Neural crest cell (in vitro differentiated cells): Measurements from ENCODE around the gene CIB2. TPM values are rescaled to one million over a fixed set of nuclear protein-coding genes. Genes with fewer than 3 reads are reported as not detected.
A peak's percentile ranks its signal among the peaks of the same experiment; 100 is the strongest.

Source experiments
- DNase-seq: peaks from one replicate; pipeline ENCODE4 v3.0.0; 2021; ENCODE audit warnings: low read depth, mixed read lengths, low spot score
- H3K27ac Mint-ChIP-seq: one replicate; pipeline ENCODE4 v1.8.0; 2021; ENCODE audit warnings: mild to moderate bottlenecking, mixed read lengths; ENCODE audit not compliant: unreplicated experiment
- H3K27me3 Mint-ChIP-seq: 2 replicates; pipeline ENCODE4 v1.8.0; 2021; ENCODE audit warnings: low read depth, mild to moderate bottlenecking, mixed read lengths
- H3K36me3 Mint-ChIP-seq: 2 replicates; pipeline ENCODE4 v1.8.0; 2021; ENCODE audit warnings: low read depth, mild to moderate bottlenecking, mixed read lengths
- H3K4me1 Mint-ChIP-seq: 2 replicates; pipeline ENCODE4 v1.8.0; 2021; ENCODE audit warnings: mixed read lengths
- H3K4me3 Mint-ChIP-seq: one replicate; pipeline ENCODE4 v1.8.0; 2021; ENCODE audit warnings: mild to moderate bottlenecking, mixed read lengths
- H3K9me3 Mint-ChIP-seq: 2 replicates; pipeline ENCODE4 v1.8.0; 2021; ENCODE audit warnings: mixed read lengths
- total RNA-seq: library from RNA; stranded (reverse); gene quantifications from 2 replicates; pipeline ENCODE4 v1.2.1, GENCODE V29; 2021
- TF ChIP-seq, protein P1 (sequence below): fragments of 200-600 bp; sonication (generic); conservative IDR thresholded peaks from 2 replicates; pipeline ENCODE4 v1.5.0; 2021; ENCODE audit warnings: antibody characterized with exemption, mild to moderate bottlenecking

The CIB2 gene
- total RNA-seq, 1 donor from 2014 or later: 37.7 TPM

DNA sequence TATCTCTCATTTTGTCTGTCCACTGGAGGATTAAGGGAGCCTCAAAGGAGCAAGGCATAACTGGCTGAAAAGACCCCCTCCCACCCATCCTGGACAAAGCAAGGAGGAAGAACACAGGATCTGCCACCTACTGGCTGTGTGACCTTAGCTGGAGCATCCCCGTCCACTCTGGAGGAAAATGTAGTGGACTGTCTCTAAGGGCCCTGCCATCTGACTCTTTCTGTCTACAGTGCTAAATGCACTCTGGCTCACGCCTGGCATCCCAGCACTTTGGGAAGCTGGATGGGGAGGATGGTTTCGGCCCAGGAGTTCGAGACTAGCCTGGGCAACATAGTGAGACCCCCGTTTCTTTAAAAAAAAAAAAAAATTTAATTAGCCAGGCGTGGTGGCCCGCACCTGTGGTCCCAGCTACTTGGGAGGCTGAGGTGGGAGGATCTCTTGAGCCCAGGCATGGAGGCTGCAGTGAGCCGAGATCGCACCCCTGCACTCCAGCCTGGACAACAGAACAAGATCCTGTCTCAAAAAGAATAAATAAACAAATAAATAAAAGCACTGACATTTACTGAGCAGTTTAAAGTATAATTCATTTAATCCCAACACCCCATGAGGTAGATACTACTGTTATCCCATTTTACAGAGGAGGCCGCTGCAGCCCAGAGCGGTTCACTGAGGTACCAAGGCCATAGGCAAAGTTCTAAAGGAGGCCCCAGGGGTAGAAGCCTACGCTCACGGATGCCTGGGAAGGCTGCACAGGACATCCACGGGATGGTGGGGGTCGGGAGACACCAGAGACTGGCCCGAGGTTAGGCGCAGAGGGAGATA, 54.8 kb downstream of the CIB2 start:
- Mint-ChIP-seq H3K27ac (peak overlapping the region; percentile 94), H3K27me3 (no peaks in the 10 kb centered on the region), H3K4me1 (peaks cover 37% of the 10 kb centered on the region), H3K4me3 (peak overlapping the region; percentile 95), H3K36me3 (no peaks in the 10 kb centered on the region), H3K9me3 (no peaks in the 10 kb centered on the region)
- TF ChIP-seq, protein P1, sequence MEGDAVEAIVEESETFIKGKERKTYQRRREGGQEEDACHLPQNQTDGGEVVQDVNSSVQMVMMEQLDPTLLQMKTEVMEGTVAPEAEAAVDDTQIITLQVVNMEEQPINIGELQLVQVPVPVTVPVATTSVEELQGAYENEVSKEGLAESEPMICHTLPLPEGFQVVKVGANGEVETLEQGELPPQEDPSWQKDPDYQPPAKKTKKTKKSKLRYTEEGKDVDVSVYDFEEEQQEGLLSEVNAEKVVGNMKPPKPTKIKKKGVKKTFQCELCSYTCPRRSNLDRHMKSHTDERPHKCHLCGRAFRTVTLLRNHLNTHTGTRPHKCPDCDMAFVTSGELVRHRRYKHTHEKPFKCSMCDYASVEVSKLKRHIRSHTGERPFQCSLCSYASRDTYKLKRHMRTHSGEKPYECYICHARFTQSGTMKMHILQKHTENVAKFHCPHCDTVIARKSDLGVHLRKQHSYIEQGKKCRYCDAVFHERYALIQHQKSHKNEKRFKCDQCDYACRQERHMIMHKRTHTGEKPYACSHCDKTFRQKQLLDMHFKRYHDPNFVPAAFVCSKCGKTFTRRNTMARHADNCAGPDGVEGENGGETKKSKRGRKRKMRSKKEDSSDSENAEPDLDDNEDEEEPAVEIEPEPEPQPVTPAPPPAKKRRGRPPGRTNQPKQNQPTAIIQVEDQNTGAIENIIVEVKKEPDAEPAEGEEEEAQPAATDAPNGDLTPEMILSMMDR: no peak
- no peak for DNase-seq

DNA sequence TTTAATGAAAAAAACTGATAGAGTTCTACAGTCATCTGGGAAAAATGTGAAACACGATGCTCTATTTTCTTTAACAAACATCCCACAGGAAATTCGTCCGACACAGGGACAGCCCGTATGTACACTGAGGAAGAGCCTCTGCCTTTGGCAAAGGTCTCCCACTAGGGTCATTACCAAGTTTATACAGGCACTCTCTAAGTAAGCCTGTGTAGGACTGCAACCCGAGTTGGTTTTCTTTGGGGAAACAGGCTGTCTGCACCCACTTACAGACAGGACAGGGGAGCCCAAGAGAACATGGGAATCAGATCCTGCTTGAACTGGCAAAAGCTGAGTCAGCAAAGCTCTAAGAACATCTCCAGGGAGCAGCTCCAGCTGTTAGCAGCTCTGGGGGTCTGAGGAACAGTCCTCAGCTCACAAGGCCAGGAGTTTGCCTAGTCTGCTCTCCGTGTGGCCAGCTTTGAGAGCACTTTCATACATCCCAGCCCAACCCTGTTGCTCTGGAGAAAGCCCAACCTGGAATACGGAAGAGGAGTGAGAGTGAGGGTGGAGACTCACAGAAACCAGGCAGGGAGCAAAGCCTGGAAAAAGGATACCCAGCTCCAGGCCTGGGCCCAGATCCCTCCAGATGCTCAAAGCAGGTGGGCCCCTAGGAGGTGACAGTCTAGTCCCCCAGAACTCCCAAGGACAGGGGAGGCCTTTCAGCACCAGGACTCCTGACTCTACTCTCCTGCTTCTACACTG, 55.6 kb downstream of the CIB2 start:
- no peaks in the 10 kb centered on the region for H3K36me3 Mint-ChIP-seq
- peaks cover 37% of the 10 kb centered on the region for H3K4me1 Mint-ChIP-seq
- TF ChIP-seq, protein P1: no peak
- no peak overlapping the region for H3K27ac Mint-ChIP-seq
- no peaks in the 10 kb centered on the region for H3K27me3 Mint-ChIP-seq
- no peaks in the 10 kb centered on the region for H3K9me3 Mint-ChIP-seq
- H3K4me3 Mint-ChIP-seq: peak overlapping the region; percentile 95
- DNase-seq: no peak

DNA sequence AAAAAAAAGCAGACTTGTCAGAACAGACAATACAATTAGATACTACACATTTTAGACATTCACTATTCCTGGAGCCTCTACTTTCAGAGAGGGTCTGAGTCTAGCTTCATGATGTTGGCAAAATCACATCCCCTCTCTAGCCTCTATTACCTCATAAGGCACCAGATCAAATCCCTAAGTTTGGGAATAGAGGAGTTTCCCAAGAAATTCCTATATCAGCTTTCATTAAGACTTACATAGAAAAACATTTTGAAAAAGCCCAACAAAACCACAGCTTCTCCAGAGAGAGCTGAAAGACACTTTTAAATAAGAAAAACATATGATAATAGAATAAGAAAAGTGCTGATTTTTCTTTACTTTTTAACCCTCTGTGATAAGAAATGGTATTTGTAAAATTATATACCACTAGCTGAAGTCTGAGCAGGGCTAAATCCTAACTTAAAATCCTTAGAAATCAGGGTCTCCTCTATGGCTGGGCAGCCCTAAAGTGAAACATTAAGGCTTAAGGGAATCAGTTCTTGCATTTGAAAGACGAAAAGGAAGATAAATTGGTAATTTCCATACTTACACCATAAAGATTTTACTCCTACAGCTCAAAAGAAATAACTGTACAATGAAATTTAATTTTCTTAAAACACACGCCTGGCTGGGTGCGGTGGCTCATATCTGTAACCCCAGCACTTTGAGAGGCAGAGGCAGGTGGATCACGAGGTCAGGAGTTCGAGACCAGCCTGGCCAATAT, 58.0 kb downstream of the CIB2 start:
- Mint-ChIP-seq H3K9me3 (no peaks in the 10 kb centered on the region), H3K27me3 (no peaks in the 10 kb centered on the region), H3K27ac (peak overlapping the region; percentile 21), H3K4me1 (peaks cover 52% of the 10 kb centered on the region), H3K36me3 (no peaks in the 10 kb centered on the region), H3K4me3 (no peak overlapping the region)
- TF ChIP-seq, protein P1: no peak
- DNase-seq: no peak

DNA sequence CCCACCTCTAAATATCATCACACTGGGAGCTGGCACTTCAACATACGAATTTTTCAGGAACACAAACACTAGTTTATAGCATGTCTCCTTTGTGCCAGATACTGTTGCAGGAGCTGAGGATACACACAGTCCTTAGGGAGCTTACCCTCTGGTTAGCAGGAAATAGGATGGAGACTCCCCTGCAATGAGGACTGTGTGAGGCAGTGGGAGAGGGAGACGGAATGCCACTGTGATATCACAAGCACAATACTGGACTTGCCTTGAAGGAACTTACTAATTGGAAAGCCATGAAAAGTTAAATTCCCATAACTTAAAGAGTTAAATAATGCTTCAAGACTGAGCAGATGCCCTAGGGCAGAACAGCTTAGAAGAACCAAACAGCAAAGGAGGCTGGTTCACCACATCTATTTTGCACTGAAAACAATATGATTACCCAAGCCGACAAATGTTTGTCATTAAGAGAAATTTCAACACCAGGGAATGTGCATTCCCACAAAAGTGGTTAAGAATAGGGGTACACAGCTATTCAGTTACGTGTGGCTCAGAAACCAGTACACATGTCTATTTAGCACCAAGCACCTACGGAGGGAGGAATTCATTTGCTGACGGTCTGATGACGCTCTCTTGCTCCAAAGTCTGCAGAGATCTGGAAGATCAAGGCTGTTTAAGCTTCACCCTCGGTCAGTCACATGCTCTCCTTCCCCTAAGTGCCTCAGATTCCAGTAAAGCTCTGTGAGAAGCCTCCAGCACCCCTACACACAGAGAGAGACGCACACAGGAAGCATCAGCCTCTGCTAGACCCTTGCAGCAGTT, 59.0 kb downstream of the CIB2 start:
- no peaks in the 10 kb centered on the region for H3K36me3 Mint-ChIP-seq
- TF ChIP-seq, protein P1: no peak
- peaks cover 55% of the 10 kb centered on the region for H3K4me1 Mint-ChIP-seq
- H3K27me3 Mint-ChIP-seq: no peaks in the 10 kb centered on the region
- no peaks in the 10 kb centered on the region for H3K9me3 Mint-ChIP-seq
- H3K4me3 Mint-ChIP-seq: no peak overlapping the region
- H3K27ac Mint-ChIP-seq: no peak overlapping the region
- DNase-seq: no peak

DNA sequence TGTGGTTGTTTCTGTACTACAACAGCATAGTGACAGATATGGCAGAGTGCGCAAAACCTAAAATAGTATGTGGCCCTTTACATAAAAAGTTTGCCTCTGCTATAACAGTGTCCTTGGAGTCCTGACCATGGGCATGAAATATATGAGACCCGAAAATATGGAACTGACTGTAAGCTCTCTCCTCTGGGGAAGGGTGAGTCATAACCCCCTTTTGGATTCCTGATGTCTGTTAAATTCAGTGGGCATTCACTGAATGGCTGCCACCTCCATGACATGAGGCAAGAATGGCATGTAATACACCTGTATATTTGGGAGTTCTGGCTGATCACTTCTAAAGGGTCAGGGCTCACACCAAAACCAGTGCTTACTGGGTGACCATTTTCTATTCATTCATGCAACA, 59.9 kb downstream of the CIB2 start:
- H3K36me3 Mint-ChIP-seq: no peaks in the 10 kb centered on the region
- DNase-seq: no peak
- H3K4me3 Mint-ChIP-seq: no peak overlapping the region
- H3K4me1 Mint-ChIP-seq: peaks cover 59% of the 10 kb centered on the region
- H3K27ac Mint-ChIP-seq: no peak overlapping the region
- TF ChIP-seq, protein P1: no peak
- H3K27me3 Mint-ChIP-seq: no peaks in the 10 kb centered on the region
- H3K9me3 Mint-ChIP-seq: no peaks in the 10 kb centered on the region
